Right renal pelvis (tissue), 4 donors: ENCODE data around the gene SLC44A1. TPM values are rescaled to one million over a fixed set of nuclear protein-coding genes. Genes with fewer than 3 reads are reported as not detected.

Experiments
- DNase-seq, 4 donors: peaks; one replicate each; pipeline ENCODE4 v3.0.0-alpha.2; 2013; ENCODE audit warnings: low read depth in 4 of 4, low spot score in 3 of 4, missing footprints in 1 of 4
- polyA plus RNA-seq, 4 donors: library from polyadenylated mRNA; unstranded; fragments of 120-200 nt; gene quantifications; one replicate each; pipeline ENCODE4 v1.2.1, GENCODE V29; 2013; ENCODE audit not compliant: insufficient read length in 4 of 4

Gene SLC44A1
- 10 to 100 TPM; 47.3 to 55.4 (median 54.0) TPM for polyA plus RNA-seq

DNA sequence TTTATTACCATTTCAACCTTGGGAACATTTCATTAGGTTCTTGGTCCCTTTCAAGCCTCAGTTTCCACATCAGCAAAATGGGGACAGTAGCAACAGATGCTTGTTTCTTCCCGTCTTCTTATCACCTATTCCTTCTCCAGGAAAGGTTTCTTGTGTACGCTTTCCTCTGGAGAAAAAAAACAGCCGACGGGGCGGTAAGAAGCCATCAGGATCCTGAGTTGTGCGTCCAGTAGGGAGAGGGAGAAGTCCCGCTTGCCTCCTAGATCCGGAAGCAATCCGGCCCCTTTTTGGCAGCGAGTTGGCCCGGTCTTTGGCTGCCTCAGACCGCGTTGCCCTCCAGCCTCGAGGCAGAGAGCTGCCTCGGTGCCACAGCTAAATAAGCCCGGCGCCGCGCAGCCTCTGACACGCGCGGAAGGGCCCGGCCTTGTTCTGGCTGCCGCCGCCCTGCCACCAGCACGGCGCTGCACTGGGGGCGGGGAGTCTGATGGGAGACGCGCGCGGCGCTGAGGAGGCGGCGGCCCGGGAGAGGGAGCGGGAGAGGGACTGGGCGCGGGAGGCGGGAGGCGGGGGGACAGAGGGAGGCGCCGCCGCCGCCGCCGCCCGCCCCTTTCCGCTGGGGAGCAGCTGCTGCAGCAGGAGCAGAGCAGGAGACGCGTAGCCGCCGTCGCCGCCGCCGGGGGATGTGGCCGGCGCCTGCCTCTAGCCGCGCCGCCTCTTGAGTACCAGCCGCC, at the start of gene SLC44A1:
SLC44A1 (plus strand) TSS at position 649 of the 731 bp plus-strand sequence. CDS start 218 bp downstream, outside the sequence.
- peak; percentile 86 to 89 (median 88) for DNase-seq

DNA sequence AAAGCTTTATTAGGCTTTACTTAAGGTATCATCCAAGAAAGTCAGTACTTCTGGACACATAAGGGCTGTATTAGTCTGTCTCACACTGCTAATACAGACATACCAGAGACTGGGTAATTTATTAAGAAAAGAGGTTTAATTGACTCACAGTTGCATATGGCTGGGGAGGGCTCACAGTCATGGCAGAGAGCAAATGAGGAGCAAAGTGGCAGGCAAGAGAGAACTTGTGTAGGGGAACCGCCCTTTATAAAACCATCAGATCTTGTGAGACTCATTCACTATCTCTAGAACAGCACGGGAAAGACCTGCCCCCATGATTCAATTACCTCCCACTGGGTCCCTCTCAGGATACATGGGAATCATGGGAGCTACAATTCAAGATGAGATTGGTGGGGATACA, 49.2 kb upstream of the SLC44A1 start:
- no peak for DNase-seq

DNA sequence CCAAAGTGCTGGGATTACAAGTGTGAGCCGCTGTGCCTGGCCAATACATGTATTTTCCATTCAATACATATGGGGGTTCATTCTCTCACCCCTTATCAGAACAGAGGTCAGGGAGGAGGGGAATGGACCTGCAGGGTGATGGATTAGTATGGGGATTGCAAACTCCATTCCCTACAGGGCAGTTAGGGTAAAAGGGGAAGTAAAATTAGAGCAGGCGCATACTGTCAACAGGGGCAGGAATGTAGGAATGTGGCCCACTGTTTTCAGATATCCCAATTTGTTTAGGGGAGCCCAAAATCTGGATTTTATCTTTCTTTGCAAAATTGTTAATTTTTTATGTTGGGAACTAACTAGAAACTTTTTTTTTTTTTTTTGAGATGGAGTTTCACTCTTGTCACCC, 46.4 kb upstream of the SLC44A1 start:
- DNase-seq: no peak

DNA sequence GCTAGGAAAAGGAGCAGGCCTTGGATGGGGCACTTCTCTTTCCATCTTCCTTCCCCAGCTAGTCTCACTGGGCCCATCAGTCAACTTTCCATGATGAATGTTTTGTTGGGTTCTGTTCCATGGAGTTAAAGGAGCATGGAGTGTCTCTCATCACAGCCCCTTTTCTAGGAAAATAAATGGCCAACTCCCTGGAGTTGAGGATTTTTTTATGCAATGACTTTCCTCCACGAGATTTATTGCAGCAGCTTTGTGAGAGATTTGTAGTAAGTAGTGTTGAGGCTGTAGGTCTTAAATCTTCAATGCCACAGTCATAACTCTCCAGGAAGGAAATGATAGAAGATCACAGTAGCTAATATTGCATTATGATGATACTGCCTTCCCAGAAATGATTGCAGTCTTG, 45.6 kb upstream of the SLC44A1 start:
- peak in 1 of 4 donors; percentile 2 for DNase-seq

DNA sequence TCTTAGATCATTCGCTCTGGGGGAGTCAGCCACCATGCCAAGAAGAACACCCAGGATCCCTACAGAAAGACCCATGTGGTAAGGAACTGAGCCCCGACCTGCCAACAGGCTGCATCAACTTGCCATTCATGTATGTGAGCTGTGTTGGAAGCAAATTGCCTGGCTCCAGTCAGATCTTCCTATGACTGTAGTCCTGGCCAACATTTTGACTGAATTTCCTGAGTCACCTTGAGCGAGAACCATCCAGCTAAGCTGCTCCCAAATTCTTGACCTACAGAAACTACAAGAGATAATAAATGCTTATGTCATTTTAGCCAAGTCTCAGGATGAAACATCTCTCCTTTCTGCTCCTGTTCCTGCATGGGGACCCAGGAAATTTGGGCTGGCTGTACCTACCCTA, 40.0 kb upstream of the SLC44A1 start:
- no peak for DNase-seq

DNA sequence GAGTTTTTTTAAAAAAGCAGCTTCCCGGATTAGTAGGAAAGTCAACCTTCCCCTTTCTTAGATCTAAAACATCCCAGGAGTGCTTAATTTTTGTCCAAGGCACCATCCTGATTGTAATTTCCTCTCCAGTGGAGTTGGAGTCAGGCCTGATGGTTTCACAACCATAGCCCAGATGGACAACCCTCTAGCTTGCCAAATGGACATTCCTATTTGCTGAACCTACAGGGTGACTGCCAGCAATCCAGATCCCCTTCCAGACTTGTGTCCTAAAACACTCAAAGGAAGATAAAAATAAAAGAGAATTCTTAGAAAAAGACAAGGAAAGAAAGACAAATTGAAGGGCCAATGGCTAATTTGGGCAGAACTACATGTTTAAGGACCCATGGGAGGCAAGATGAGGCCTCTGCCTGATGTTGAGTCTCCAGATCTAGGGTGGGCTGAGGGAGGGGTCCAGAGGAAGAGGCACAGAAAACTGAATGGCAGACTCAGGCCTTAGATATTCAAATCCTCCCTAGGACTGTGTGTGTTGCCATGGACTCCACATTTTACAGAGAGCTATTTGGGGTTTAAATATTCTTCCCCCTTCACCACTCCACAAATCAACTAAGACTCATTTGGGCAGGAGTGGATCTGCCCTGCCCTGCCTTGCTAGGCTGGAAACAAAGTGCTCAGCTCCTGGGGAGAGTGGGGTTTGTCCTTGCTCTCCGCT, 38.5 kb upstream of the SLC44A1 start:
- no peak for DNase-seq

DNA sequence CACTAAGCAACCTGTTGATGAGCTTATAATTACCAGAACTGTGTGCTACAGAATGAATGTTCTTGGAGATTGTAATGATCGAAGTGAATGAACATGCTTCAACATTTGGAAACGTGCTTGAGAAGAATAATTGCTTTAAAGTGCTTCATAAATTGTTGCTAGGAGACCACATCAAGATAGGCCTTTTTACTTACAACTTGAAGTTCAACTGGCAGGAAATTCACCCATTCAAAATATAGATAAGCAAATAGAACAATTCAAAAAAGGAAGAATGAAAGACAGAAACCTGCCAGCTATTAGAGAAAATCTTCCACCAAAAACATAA, 38.0 kb upstream of the SLC44A1 start:
- no peak for DNase-seq

DNA sequence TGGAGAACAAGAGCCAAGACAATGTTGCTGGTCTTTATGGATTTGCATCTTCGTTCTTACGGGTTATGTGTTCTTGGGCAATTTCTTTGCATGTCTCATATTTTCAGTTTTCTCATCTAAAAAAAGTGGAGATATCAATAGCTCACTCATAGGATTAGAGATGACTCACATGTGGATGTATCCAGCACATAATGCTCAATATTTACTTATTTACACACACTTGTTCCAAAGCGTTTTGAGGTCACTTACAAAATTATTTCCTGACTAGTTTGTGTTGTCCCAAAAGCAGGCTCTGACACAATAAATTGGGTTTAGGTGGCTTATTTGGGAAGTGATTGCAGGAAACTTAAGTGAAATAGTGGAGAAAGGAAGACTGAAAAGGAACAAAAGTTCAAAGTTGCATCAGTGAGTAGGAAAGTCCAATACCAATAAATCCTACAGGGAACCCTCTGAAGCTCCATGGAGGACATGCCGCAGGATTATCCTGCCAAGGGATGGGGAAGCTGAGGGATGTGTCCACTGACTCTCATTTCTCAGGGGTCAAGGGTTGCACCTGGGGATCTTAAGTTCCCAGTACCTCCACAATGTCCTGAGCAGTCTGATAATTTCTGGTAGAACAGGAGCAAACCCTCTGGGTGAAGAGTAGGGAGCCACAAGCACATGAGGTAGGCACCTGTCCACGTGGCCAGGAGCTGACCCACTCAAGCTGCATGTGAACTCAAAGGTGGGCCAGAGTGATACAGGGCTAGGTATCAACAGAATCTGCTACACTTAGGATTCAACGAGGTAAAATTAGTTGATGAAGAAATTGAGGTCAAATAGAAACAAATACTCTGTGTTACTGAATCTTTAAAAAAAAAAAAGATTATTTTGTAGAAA, 37.4 kb upstream of the SLC44A1 start:
- DNase-seq: no peak

DNA sequence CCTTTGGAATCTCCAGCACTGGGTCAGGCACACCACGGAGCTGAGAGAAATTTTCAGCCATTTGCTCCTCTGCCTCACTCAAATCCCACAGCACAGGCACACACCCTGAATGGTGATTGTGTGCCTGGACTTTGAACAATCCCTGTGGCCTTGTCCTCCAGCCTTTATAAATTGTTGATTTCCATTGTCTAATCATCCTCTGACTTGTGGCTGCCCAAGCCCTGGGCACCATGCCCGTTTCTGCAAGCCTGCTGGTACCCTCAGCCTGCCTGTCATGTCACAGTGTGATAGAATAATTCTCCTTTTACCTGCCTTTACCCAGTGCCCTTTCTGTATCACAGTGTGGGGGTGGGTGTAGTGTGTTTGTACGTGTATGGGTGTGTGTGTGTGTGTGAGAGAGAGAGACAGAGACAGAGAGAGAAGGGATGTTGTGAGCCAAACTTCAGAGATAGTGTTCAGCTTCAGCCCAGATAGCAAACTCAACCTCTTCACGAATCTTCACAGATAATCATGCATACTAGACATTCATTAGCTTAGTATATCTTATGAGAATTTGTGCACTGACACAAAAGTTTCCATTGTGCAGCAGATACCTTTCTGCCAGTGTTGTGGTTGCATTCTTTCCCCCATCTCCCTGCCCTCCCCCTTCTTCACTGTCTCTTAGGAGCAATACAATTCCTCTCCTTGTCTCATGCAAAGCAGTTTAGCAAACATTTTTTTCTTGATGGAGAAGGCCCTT, 27.8 kb upstream of the SLC44A1 start:
- DNase-seq: no peak

DNA sequence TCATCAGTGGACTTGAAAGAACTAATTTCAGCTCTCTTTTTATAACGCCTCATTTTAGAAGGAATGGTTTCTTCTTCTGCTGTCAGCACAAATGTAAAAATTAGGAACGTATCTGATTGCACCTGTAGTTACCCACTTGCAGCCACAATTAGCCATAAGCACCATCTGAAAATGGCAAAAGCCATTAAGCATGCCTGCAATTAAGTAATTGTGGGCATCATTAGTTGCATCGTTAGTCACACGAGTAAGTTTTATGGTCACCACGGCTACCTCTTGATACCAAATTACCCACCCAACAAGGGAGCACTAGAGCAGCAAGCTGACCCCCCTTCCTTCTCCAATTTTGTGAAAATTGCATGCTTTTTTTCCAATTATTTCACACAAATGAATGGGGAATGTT, 25.8 kb upstream of the SLC44A1 start:
- DNase-seq: no peak

DNA sequence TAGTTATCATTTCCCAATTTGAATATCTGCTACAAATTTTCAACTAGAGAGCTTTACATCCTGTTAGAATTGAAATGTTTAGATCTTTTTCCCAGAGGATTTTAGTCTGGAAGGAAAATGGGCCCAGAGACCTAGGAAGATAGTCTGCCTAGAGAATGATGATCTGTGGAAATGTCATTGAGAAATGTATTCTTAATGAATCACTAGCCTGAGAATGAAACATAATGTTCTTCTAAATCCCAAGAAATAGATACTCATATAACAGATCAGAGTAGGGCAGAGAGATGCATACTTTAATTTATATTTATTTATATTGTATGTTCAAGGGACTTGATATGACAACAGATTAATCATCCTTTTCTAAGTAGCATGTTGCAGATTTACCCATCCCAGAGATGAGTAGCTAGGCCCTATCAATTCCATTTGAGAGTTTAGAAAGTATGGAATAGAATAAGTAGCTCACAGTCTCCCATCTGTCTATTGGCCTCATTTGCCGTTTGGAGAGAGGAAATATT, 25.1 kb upstream of the SLC44A1 start:
- DNase-seq: no peak

DNA sequence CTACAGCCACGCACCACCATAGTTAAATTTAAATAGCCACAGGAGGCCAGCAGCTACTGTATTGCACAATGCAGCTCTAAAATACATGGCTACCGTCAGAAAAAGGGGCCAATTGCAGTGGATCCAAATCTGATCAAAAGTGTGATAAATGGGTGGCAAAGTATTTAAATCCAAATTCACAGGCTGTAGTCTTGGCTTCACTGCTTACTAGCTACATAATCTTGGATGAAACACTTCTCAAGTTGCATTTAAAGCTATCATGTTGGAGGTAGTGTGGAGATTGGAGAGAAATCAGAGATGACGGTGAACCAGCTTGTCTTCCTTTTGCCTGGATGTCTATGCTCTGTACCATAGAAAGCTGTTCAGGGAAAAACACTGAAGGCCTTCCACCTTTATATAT, 24.0 kb upstream of the SLC44A1 start:
- no peak for DNase-seq

DNA sequence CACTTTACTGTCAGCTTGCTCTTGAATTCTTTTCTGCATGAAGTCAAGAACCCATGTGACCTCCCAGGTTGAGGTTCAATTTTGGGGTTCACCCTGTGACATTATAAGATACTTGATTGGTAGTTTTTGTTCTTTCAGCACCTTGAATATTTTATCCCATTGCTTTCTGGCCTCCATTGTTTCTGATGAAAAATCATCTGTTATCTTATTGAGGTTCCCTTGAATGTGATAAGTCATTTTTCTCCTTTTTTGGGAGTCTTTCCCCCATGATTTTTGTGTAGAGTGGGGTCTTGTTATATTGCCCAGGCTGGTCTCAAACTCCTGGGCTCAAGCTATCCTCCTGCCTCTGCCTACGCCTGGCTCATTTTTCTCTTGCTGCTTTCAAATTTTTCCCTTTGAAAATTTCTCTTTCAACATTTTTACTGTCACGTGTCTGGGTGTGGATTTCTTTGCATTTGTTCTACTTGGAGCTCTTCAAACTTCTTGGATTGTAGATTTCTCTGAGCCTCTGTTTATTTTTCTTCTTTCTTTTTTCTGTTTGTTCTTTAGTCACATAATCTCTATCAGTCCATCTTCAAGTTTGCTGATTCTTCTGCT, 20.8 kb upstream of the SLC44A1 start:
- no peak for DNase-seq

DNA sequence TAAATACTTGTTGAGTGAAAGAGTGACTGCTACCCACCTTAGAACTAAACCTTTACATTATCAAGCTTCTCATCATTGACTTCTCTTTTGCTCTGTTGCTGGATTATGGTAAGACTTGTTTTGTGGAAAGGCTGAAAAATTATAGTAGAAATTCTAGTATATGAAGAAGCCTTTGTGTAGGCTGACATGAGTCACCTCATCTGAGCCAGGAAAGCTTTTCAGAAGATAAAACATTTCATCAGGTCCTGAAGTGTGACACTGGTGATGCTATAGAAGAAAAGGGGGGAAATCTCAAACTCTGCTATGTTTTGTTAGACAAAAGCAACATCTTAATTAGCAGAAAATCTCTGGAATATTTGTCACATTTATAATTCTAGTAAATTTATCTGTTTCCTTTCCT, 18.4 kb upstream of the SLC44A1 start:
- DNase-seq: no peak

DNA sequence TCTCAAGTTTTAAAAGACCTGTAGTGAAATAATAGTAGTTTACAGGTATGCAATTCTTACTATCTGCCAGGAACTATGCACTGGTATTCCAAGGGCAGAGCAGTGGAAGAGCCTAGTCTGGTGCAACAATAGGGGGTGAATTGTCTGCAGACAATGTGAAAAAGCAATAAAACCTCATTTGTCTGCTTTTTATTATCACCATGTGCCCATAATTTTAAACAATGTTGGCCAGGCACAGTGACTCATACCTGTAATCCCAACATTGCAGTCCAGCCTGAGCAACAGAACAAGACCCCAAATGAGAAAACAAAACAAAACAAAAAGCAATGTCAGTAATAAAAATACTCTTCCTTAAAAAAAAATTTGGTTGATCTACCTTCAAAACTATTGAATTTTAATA, 12.2 kb upstream of the SLC44A1 start:
- no peak for DNase-seq

DNA sequence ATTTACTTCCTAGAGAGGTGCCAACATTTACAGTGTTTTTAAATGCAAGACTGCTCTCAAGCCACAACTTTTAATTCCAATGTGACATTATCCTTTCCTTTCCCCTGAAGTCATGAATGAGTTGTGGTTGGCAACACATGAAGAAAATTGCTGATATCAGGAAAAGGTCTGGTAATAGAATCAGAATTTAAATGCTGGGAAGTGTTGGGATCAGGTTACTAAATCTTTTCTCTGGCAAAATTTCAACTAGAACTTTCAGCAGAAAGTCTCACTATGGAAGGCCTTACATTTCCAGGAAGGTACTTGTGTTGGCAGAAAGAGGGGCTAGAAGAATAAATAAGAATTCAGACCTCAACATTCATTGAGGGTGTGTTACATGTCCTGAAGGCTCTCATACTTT, 10.6 kb upstream of the SLC44A1 start:
- DNase-seq: no peak

DNA sequence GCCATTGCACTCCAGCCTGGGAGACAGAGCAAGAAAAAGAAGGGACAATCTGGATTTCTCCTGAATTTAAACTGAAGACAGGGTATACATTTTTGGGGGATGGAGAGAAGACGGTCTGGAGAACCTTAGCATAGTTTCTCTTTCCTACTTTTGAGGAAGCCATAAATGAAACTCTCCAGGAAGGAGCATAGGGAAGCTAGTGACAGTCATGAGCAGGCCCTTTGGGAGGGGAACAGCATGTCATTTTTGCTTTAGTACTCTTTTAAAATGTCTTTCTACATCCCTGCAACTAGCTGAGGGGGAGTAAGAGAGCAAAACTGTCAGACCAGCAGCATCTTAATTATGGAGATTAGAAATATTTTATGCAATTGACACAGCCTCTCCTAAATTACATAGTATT, 8.2 kb upstream of the SLC44A1 start:
- DNase-seq: no peak

DNA sequence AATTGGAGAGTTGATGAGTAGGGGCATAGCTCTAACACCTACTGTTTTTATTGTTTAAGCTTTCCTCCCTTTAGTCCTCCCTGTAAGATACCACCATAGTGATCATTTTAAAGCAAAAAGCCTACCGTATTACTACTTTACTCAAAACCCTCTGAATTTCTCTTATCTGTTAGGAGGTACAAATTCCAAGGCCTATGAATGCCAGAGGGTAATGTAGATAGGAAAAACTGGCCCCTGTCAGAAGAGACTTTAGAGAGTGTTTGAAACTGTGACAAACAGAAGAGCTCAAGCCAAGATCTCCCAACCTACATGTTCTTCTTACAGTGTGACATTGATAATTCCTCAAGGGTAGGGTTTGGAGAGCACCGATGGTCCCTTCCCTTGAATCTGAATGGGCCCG, 7.2 kb upstream of the SLC44A1 start:
- DNase-seq: no peak

DNA sequence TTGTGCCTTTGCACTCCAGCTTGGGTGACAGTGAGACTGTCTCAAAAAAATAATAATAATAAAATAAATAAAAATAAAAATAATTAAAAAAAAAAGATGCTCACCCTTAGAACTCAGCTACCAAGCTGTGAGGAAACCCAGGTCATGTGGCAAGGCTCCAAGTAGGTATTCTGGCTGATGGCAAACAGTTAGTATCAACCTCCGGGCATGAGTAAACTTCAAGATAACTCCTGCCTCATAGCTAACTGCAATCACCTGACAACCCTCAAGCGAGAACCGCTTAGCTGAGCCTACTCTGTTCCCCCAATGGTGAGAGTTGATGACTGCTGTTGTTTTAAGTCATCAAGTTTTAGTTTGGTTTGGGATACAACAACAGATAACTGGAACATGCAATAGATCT, 6.1 kb upstream of the SLC44A1 start:
- no peak for DNase-seq

DNA sequence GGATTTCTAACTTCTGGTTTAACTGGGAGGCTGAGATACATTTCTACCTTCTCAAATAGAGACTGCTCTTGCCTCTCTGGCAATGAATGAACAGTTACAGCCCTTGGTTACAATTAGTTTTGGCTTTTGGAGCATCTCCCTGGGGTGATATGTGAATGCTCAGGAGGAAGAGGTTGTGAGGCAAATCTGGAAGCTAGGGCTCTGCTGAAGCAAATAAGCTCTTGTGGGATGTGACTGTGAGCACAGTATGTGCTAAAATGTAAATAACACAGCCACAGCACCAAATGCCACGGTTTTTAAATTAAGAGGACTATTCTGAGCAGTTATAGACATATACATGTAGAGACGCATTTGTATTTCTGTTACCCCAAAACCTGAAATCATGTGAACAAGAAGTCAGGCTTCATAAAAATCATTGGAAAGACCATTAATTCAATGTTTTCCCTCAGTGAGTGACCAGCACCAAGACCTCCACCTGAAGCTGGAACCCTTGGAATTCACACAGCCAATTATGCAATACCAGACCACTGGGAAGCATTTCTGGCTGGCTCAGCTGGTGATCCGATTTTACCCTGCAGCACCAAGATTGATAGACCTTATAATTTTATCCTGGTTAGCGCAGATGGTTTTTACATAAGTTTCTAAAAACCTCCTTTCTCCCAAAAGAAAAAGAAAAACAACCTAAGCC, 3.0 kb upstream of the SLC44A1 start:
- DNase-seq: no peak
